ENCODE results near the gene WBP2NL.

- TF ChIP-seq CTCF (conservative IDR thresholded peaks at IDR 0.05; ENCODE audit: low read length) (no peak), EZH2phosphoT487 (IDR thresholded peaks at IDR 0.05; ENCODE audit: borderline replicate concordance) (no peak)
These were observed 72.2 kb downstream of the WBP2NL start, which contains the start of gene NAGA for GRCh38 chr22:42070517-42071422.
